Glutamatergic neuron (in vitro differentiated cells): ENCODE data around the gene ERCC6. TPM values are rescaled to one million over a fixed set of nuclear protein-coding genes. Genes with fewer than 3 reads are reported as not detected.

Source experiments
- DNase-seq: peaks from one replicate; pipeline ENCODE4 v3.0.0; 2022
- H3K27ac Mint-ChIP-seq: one replicate; pipeline ENCODE4 v1.8.0; 2020; ENCODE audit warnings: mild to moderate bottlenecking, mixed read lengths, inconsistent platforms; ENCODE audit not compliant: unreplicated experiment
- H3K27me3 Mint-ChIP-seq: one replicate; pipeline ENCODE4 v1.8.0; 2020; ENCODE audit warnings: mild to moderate bottlenecking, moderate library complexity, mixed read lengths, inconsistent platforms; ENCODE audit not compliant: unreplicated experiment
- H3K36me3 Mint-ChIP-seq: one replicate; pipeline ENCODE4 v1.8.0; 2020; ENCODE audit warnings: mild to moderate bottlenecking, mixed read lengths, inconsistent platforms; ENCODE audit not compliant: unreplicated experiment
- H3K4me1 Mint-ChIP-seq: one replicate; pipeline ENCODE4 v1.8.0; 2020; ENCODE audit warnings: mild to moderate bottlenecking, low read depth, mixed read lengths, inconsistent platforms; ENCODE audit not compliant: unreplicated experiment
- H3K4me3 Mint-ChIP-seq: one replicate; pipeline ENCODE4 v1.8.0; 2020; ENCODE audit warnings: mild to moderate bottlenecking, mixed read lengths, inconsistent platforms; ENCODE audit not compliant: unreplicated experiment
- H3K9me3 Mint-ChIP-seq: one replicate; pipeline ENCODE4 v1.8.0; 2020; ENCODE audit warnings: mild to moderate bottlenecking, moderate library complexity, mixed read lengths, inconsistent platforms; ENCODE audit not compliant: unreplicated experiment
- CTCF ChIP-seq: fragments of 200-600 bp; sonication (generic); IDR thresholded peaks from one replicate; pipeline ENCODE4 v1.5.0; 2021; ENCODE audit not compliant: partially characterized antibody, unreplicated experiment
- total RNA-seq: library from RNA; stranded (reverse); fragmentation: NEBNext Ultra II Directional; extraction: Animal tissue kit (Norgen Biotek cat#: 25700); gene quantifications from one replicate; pipeline ENCODE4 v1.2.1, GENCODE V29; 2021; ENCODE audit not compliant: unreplicated experiment

Gene ERCC6
- total RNA-seq, 1 donor from 2014 or later: 27.5 TPM

GRCh38 chr10:49500412-49500811 is 38.5 kb downstream of the ERCC6 start:
- peaks cover 2% of the 10 kb centered on the region for H3K9me3 Mint-ChIP-seq
- H3K27me3 Mint-ChIP-seq: no peaks in the 10 kb centered on the region
- peaks cover 24% of the 10 kb centered on the region for H3K4me1 Mint-ChIP-seq
- no peak for TF ChIP-seq CTCF
- no peaks in the 10 kb centered on the region for H3K36me3 Mint-ChIP-seq
- H3K4me3 Mint-ChIP-seq: peak overlapping the region; percentile 36
- no peak for DNase-seq
- peak overlapping the region; percentile 18 for H3K27ac Mint-ChIP-seq

GRCh38 chr10:49499305-49499851 is 39.5 kb downstream of the ERCC6 start:
- Mint-ChIP-seq H3K4me1 (peaks cover 20% of the 10 kb centered on the region), H3K36me3 (no peaks in the 10 kb centered on the region), H3K4me3 (no peak overlapping the region), H3K9me3 (peaks cover 2% of the 10 kb centered on the region), H3K27me3 (no peaks in the 10 kb centered on the region), H3K27ac (no peak overlapping the region)
- no peak for TF ChIP-seq CTCF
- no peak for DNase-seq

- Mint-ChIP-seq H3K4me3 (no peak overlapping the region), H3K9me3 (peaks cover 2% of the 10 kb centered on the region), H3K27me3 (no peaks in the 10 kb centered on the region), H3K27ac (no peak overlapping the region), H3K4me1 (peaks cover 18% of the 10 kb centered on the region), H3K36me3 (no peaks in the 10 kb centered on the region)
- TF ChIP-seq CTCF: no peak
- DNase-seq: no peak
Measured at GRCh38 chr10:49498425-49498824, 40.5 kb downstream of the ERCC6 start.

- peak overlapping the region; percentile 28 for H3K4me3 Mint-ChIP-seq
- H3K36me3 Mint-ChIP-seq: no peaks in the 10 kb centered on the region
- TF ChIP-seq CTCF: no peak
- H3K27me3 Mint-ChIP-seq: no peaks in the 10 kb centered on the region
- peak overlapping the region; percentile 40 for H3K27ac Mint-ChIP-seq
- peaks cover 2% of the 10 kb centered on the region for H3K9me3 Mint-ChIP-seq
- no peak for DNase-seq
- peaks cover 14% of the 10 kb centered on the region for H3K4me1 Mint-ChIP-seq
Measured at GRCh38 chr10:49497358-49497757, 41.6 kb downstream of the ERCC6 start.

- no peak overlapping the region for H3K27ac Mint-ChIP-seq
- H3K4me3 Mint-ChIP-seq: no peak overlapping the region
- H3K36me3 Mint-ChIP-seq: no peaks in the 10 kb centered on the region
- no peaks in the 10 kb centered on the region for H3K9me3 Mint-ChIP-seq
- no peak for TF ChIP-seq CTCF
- no peak for DNase-seq
- no peaks in the 10 kb centered on the region for H3K27me3 Mint-ChIP-seq
- no peaks in the 10 kb centered on the region for H3K4me1 Mint-ChIP-seq
Measured at GRCh38 chr10:49488056-49488717, 50.7 kb downstream of the ERCC6 start.
